Measurements from ENCODE around the gene CCAR1. TPM values are rescaled to one million over a fixed set of nuclear protein-coding genes. Genes with fewer than 3 reads are reported as not detected.
"Not testable (repeated sequence)": the region's sequence is repeated elsewhere in the genome, so short reads cannot be mapped to it uniquely, and the experiment has no call there.

The CCAR1 gene
- total RNA-seq, 4 donors from 2014 or later: 17.8 to 71.3 (median 37.7) TPM

GRCh38 chr10:68837626-68838322 lies 116.7 kb downstream of the CCAR1 start:
- intact Hi-C loops (cut with DNase I; ENCODE audit: low total_unique reads): no loop called here
- Histone ChIP-seq H3K27me3 (no peaks in the 10 kb centered on the region), H3K4me3 (no peak overlapping the region), H3K27ac (no peak overlapping the region), H3K9me3 (no peaks in the 10 kb centered on the region), H3K36me3 (no peaks in the 10 kb centered on the region), H3K4me1 (no peaks in the 10 kb centered on the region)
- in situ Hi-C loops (cut with MboI; ENCODE audit: low sequenced_read_pairs in 4 of 4): no loop called here
- no peak for ATAC-seq
- no peak for DNase-seq
- no peak for TF ChIP-seq POLR2A (IDR thresholded peaks at IDR 0.05)
- TF ChIP-seq CTCF (IDR thresholded peaks at IDR 0.05 in 4 of 5, conservative IDR thresholded peaks at IDR 0.05 in 1 of 5): no peak

GRCh38 chr10:68840650-68841049 lies 119.6 kb downstream of the CCAR1 start:
- DNase-seq; in situ Hi-C loops (cut with MboI; ENCODE audit: low sequenced_read_pairs in 4 of 4); ATAC-seq; H3K27me3 ChIP-seq; intact Hi-C loops (cut with DNase I; ENCODE audit: low total_unique reads); H3K36me3 ChIP-seq; H3K9me3 ChIP-seq; H3K4me3 ChIP-seq; H3K4me1 ChIP-seq; H3K27ac ChIP-seq: not testable (repeated sequence)

Small RNAs within 50 kb of the gene (microRNA-seq; reads per million reads assigned to microRNA genes)
- gene MIR1254-1 (ENCODE audit: borderline replicate concordance in 2 of 2): 0 reads per million in 2 donors

Other genes starting within 250 kb of the CCAR1 start
- gene DNA2, start 249.3 kb upstream of the CCAR1 start, total RNA-seq: 1 to 10 TPM; 1.0 to 2.3 (median 1.9) TPM
- 10 to 100 TPM in 2 of 4 donors, 1 to 10 TPM in 2; 5.1 to 40.7 (median 9.4) TPM for gene SLC25A16, start 193.7 kb upstream of the CCAR1 start, total RNA-seq
- 1 to 10 TPM in 3 of 4 donors, under 1 TPM in 1; 1.00 to 2.0 (median 1.4) TPM for gene TET1, start 160.9 kb upstream of the CCAR1 start, total RNA-seq
- 1 to 10 TPM in 2 of 4 donors, under 1 TPM in 2; 0.10 to 1.5 (median 1.1) TPM for gene STOX1, start 106.3 kb downstream of the CCAR1 start, total RNA-seq
- gene DDX50, start 180.1 kb downstream of the CCAR1 start, total RNA-seq: 10 to 100 TPM; 17.2 to 25.9 (median 23.7) TPM
- gene DDX21, start 234.9 kb downstream of the CCAR1 start, total RNA-seq: 10 to 100 TPM; 44.4 to 66.8 (median 53.7) TPM

Measured in gastrocnemius medialis (tissue), 4 donors.